GM21576 (cell line): ENCODE results near the gene WDR4.
"Not testable (repeated sequence)": the region's sequence is repeated elsewhere in the genome, so short reads cannot be mapped to it uniquely, and the experiment has no call there.

Experiments
- ATAC-seq: cut with Tn5 transposase; IDR thresholded peaks from one replicate; pipeline ENCODE4 v1.9.1; 2021; ENCODE audit warnings: mild to moderate bottlenecking, moderate library complexity; ENCODE audit not compliant: unreplicated experiment

WDR4 gene

DNA sequence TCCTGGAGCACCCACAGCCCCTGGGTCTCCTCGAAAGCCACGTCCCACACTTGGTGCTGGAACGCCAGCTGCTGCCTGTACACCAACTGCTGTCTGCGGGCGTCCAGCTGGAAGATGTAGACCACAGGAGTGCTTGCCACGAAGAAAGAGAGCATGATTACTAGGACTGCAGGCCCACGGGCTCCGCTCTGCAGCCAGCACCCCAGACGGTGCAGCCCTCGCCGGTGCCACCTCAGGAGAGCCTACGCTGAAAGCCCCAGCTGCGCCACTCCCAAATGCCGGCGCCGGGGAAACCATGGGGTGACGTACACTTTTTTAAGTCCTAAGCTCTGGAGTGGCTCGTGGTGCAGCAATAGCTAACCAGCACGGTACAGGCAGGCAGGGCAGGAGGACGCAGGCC lies 25.7 kb downstream of the WDR4 start:
- ATAC-seq = no peak

DNA sequence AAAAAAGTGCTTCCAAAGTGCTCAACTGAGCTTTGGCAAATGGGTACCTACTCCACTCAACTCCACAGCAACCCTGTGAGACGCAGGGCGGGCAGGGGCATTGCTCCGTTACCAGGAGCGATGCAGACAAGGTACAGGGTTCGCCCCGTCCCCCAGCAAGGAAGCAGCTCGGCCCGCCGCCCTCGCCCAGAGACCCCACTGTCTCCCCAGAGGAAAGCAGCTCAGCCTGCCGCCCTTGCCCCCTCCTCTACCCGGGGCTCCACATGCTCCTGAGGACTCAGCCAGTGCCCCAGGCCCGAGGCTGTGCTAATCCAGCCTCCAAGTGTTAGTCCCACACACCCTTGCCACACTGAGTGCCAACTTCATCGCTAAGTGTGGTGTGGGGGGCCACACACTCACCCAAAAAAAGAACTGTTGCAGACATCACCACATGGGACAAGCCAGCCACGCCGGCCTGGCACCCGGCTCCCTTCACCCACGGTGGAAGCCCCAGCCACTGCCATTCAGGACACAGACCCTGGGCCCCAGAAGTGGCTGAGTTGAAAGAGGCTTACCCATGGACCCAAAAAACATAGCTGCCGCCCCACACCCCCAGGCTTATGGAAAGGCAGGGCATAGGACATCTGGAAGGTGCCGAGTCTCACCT lies 26.3 kb downstream of the WDR4 start:
- ATAC-seq = no peak

DNA sequence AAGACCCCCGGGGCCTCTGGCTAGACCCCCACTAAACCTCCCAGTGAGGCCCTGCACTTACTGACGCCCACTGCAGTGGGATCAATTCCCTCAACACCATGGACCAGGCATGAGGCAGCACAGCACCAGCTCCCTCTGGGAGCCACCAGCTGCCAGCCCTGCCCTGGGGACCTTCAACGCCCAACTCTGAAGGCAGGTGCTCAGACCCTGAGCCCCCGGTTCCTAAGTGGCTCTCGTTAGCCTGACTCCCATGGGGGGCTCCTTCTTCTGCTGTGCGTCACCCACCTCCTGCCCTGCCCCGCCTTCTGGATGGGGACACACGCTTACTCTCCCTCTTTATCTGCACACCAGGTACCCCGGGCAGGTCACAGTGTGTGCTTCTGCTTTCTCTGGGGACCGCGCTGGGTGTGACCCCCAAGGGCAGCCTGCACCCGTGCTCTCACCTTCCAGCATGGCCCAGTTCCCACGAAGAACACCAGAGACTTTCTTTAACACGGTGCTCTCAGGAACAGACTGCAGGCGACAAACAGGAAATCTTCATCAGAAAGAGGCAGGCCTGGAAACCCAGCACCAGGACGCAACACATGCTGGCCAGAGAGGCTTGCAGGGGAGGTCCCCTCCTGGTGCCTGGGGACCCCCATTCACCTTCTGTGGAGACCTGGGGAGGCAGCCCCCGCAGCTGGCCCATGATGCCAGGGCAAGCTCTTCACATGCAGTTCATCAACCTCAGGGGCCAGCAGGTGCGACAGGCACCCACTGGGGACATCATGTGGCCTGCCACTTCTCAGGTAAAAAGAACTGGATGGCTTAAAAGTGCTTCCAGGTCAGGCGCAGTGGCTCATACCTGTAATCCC lies 27.3 kb downstream of the WDR4 start:
- no peak for ATAC-seq

DNA sequence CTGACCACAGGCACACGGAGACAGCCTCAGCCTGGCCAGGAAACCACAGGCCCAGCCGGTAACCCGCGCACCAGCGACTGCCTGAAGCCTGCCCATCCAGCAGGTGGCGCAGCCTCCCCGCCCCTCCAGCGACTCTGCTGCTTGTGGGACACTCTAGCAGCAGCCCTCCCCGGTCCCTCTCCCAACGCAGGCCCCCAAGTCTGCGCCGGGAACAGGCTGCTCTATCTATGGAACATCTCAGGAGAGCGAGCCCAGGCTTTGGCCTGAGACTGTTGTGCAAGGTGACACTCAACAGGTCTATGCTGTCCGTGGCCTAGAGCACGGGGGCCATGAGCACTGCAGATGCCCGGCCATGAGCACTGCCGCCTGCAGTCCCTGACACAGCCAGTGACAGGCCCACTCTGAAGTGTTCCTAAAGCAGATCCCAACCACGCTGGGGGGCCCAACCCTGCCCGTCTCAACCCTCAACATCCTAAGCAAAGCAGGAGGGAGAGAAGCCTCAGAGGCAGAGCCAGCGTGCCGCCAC lies 28.4 kb downstream of the WDR4 start:
- no peak for ATAC-seq

DNA sequence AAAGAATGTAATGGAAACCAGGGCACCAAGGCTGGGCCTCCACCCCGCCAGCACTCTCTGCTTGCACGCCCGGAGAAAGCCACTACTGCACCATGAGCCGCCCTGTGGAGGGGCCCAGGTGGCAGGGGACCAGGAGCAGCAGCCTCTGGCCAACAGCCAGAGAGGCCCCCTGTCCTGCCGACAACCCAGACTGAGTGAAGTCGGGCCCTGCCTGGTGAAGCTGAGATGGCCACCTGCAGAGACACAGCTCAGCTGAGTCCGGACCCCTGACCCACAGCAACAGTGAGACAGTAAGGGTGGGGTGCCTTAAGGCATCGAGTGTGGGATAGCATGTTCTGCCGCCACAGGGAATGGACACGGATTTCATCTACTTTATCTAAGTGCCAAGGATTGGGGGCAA lies 28.9 kb downstream of the WDR4 start:
- ATAC-seq = no peak

DNA sequence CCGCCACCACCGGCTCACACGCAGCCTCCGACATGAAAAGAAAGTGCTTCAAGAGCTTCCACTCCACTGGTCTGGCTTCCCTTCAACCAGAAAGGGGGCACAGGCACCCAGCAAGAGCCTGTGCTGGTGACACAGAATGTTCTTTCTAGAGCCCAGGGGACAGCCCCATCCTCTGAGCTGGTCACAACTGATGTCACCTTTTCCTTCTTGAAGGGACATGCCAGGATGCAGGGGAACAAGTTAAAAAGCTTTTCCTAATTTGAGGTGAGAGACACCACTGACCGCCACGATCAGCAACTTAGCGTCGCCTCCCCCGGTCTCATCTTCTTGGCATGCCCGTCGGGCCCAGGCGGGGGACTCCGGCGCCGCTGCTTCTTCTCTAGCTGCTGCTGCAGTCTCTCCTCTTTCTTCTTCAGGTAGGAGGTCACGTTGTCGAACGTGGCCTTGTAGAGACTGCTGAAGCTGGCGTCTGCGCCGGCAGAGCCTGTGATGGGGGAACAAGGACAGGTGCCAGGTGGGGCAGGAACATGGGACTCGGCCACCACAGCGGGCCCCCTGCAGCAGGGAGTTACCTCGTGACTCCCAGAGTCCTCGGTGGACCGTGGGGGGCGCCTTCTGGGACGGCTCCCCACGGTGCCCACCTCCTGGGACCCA lies 29.5 kb downstream of the WDR4 start:
- no peak for ATAC-seq

DNA sequence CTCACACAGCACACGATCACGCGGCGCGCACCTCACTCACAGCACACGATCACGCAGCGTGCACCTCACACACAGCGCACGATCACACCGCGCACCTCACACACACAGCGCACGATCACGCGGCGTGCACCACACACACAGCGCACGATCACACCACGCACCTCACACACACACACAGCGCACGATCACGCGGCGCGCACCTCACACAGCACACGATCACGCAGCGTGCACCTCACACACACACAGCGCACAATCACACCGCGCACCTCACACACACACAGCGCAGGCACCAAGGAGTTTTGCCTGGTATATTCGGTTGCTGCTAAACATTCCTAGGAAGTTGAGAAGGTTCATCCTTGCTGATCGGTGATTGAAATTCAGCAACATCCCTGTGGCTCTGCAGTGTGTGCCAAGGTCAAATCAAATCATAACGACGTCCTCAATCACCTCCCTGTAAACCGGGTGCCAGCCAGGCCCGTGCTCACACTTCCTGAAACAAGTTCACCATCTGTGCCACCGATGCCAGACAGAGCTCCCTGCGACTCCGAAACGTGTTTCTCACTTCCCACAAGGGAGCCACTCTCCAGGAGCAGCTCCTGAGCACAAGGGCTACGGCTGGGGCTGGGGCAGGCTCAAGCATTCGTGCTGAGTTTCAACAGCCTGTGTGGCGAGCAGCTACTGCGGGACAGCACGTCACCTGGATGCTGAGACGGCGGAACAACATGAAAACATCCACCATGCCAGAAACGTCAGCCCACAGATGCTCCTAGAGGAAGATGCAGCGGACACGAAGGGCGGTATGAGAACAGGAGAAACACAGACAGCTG lies 30.2 kb downstream of the WDR4 start:
- ATAC-seq = no peak

DNA sequence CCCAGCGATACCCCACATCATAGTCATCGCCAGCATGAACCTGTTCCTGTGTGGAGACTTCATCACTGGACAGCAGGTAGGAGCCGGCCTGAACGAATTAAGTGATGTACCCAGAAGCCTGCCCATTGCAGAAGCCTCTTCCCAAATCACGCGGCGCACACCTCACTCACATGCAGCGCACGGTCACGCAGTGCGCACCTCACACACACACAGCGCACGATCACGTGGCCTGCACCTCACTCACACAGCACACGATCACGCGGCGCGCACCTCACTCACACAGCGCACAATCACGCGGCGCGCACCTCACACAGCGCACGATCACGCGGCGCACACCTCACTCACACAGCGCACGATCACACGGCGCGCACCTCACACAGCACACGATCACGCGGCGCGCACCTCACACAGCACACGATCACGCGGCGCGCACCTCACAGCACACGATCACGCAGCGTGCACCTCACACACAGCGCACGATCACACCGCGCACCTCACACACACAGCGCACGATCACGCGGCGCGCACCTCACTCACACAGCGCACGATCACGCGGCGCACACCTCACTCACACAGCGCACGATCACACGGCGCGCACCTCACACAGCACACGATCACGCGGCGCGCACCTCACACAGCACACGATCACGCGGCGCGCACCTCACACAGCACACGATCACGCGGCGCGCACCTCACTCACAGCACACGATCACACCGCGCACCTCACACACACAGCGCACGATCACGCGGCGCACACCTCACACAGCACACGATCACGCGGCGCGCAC lies 31.0 kb downstream of the WDR4 start:
- ATAC-seq = not testable (repeated sequence)

DNA sequence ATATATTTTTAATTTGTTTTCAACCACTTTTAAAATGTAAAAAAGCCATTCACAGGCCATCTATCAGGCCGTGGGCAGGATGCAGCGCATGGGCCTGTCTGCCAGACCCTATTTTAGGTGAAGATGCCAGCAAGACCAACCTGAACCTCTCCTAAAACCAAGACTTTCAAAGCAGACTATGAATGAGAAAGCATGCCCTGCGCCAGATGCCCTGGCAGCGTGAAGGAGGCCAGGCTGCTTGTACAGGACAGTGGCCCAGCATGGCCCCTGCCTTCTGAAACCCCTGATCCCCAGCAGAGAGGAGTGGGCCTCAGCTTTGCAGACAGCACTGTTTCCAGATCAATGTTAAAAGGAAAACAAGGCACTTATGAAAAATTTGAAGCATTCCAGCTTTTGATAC lies 31.6 kb downstream of the WDR4 start:
- no peak for ATAC-seq

DNA sequence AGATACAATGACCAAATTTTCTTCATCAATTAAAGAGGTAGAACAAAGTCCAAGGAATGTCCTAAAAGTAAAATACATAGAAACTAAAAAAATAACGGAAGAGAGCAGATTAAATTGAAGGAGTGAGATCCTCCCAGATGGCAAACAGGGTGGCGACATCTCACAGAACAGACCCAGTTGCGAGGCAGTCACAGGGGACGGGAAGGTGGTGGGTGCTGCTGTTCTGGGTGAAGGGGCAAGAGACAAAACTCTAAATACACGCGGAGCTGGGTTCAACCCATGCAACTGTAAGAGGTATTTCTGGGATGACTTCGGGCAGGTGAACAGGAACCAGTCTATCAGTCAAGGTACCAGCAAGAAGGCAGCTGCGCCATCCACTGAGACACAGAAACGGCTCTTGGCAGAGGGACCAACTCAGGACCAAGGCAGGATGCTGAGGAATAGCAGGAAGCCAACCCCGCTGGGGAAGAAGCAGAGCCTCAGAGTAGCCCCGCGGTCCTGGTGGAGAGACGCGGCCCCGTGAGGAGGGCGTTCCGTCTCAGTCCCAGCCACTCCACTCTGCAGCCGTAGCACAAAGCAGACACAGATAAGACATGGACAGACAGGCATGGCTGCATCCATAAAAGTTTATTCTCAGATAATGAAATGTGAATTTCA lies 32.2 kb downstream of the WDR4 start:
- ATAC-seq = no peak

DNA sequence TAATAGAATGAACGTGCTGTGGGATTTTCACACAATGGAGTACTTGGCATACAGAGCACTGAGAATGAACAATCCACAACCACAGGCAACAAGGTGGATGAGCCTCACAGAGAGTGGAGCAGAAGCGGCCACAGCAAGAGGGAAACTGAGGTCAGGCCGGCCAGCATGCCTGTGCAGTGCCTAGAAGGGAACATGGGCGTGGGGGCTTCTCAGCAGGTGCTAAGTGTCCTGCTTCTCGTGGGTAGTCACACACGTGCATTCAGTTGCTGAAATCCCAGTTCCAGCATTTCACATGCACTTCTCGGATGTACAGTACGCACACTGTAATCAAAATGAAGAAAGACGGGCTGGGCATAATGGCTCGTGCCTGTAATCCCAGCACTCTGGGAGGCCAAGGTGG lies 33.1 kb downstream of the WDR4 start:
- ATAC-seq = no peak

DNA sequence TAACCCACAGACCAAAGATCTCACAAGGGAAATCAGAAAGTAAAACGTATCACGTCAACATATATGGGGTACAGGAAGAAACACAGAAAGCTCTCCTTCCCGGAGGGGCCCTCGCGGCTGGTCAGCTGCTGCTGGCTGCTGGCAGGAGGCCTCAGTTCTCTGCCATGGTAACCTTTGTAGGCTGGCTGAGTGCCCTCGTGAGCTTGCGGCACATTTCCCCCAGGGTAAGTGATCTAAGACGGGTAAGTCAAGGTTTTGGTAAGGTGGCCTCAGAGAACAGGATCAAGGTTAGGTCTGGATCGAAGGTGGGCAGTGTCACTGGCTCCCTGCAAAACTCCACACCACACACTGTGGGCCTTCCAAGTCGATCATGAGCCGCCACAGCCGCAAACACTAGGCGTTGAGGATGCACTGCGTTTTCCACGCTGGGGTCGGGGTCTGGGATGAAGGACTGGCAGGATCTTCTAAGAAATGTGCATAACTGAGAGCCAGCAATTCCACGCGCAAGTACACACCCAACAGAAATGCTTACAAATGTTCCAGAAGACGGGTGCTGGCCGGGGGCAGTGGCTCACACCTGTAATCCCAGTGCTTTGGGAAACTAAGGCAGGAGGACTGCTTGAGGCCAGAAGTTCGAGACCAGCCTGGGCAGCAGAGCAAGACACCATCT lies 33.9 kb downstream of the WDR4 start:
- ATAC-seq = no peak

DNA sequence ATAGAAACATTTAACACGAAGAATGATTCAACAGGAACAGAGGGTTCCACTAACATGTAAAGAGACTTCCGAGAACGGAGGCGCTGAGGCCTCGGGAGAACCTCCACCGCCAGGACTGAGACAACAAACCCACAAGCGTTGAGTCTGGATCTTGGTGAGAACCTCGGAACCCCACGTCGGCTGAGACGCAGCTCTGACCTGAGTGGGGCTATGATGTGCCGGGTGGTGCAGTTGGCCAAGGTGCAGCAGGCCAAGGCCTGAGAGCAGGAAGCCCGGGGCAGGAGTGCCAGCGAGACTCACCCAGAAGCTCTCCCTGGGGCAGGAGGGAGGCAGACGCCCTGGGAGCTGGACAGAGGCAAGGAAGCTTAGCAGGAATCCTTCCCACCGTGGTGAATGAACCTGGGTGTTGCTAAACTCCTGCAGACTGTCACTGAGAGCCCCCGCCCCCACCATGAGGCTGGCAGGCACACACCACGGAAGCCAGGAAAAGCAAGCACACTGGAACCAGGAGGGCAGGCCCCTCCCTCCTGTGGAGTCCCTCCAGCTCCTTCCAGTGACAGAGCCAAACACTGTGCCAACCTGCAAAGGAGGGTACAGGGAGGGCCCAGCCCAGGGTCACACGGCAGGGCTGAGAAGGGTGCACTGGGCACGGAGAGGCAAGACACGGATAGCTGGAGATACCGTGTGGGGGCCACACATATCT lies 34.8 kb downstream of the WDR4 start:
- ATAC-seq = no peak

DNA sequence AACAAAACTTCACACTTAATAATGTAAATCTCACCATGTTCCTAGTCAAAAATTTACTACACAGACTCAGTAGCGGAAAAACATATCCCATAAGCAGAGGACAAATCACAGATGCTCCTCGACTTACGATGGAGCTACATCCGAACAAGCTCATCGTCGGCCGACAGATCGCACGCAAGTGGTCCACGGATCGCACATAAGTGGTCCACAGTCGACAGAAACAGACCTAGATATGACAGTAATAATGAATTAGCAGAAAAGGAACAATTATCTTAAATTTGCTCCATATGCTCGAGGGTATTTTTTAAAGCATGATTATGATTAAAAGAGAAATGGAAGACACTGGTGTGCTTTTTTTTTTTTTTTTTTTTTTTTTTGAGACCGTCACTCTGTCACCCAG lies 36.3 kb downstream of the WDR4 start:
- ATAC-seq = no peak

DNA sequence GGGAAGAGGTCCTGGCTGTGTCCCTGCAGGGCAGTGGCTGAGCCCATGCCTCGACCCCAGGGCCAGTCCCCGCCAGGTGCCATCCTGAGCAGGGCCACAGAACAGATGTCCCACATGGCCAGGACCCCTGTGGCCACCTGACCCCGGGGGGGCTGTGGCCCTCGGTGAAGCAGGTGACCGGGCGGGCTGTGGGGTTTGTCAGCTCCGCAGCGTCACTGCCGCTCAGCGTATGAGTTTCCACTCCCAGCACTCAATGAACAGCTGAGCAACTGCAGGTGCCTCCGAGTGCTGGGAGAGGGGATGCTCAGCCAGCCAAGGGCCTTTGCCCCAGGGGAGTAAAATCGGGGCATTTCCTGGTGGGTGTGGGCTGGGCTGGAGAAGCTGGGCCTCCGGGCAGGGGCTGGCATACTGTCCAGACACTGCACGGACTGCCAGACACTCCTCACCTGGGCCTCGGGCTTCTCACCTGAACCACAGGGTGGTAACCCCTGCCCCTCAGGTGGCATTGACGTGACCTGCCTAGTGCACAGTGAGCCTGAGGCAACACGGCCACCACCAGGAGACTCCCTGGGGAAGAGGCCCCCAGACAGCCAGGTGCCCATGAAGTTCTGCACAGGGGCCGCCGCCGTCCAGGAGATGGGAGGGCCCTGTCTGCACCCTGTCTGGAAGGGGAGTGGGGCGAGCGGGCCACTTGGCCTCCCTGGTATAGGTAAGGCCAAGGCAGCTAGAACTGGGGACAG lies 37.3 kb downstream of the WDR4 start:
- not testable (repeated sequence) for ATAC-seq

DNA sequence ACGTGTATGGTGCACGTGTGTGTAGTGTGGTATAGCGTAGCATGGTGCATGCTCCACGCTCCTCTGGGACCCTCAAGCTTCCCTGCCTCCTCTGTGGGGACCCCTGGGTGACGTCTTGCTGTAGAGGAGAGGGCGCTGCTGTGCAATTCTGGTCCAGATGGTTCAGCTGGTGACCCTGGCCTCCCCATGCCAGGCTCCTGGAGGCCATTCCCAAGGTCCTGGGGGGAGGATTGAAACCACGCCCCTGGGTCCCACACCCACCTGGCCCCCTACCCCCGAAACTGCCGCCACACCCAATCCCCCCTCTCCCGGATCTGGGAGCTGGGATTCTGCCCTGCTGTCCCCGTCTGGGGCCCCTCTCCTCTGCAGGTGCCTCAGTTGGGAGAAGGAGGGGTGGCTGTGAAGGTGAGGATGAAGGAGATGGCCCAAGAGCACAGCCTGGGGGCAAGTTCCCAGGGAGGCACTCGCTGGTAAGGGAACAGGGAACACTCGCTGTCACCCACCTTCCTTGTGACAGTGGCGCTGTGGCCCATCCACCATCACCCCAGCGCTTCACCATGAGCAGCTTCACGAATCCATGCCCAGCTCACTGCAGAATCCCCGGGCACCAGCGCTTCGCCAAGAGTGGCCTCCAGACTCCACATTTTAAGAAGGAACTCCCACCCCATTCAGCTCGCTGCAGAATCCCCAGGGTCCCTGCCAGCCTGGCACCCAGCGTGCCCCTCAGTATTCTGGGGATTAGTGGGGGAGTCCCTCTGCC lies 38.0 kb downstream of the WDR4 start:
- no peak for ATAC-seq
